Mesodermal cell (in vitro differentiated cells): ENCODE data around the gene ATP5F1D.

Source experiments
- H3K27ac ChIP-seq: 2 replicates; pipeline ENCODE4 v1.7.0; 2013; ENCODE audit warnings: mild to moderate bottlenecking, low read depth, low read length, moderate library complexity; ENCODE audit not compliant: severe bottlenecking
- H3K36me3 ChIP-seq: 2 replicates; pipeline ENCODE4 v1.7.1; 2013; ENCODE audit warnings: mild to moderate bottlenecking, low read length, moderate library complexity; ENCODE audit not compliant: control insufficient read depth, insufficient read depth
- H3K4me1 ChIP-seq: one replicate; pipeline ENCODE4 v1.7.1; 2013; ENCODE audit warnings: mild to moderate bottlenecking, low read length; ENCODE audit not compliant: insufficient read depth, control insufficient read depth, poor library complexity, severe bottlenecking
- H3K4me3 ChIP-seq: 2 replicates; pipeline ENCODE4 v1.7.0; 2013; ENCODE audit warnings: low read length, control low read depth, mild to moderate bottlenecking; ENCODE audit not compliant: insufficient read depth, poor library complexity, severe bottlenecking; ENCODE audit errors: extremely low read depth
- H3K9me3 ChIP-seq: 2 replicates; pipeline ENCODE4 v1.7.1; 2013; ENCODE audit warnings: mild to moderate bottlenecking, low read length, moderate library complexity; ENCODE audit not compliant: control insufficient read depth
- WGBS, 2 experiments: methylation state at CpG; one replicate each; pipeline ENCODE4 v1.1.5; 2013; ENCODE audit warnings: missing lambda C conversion rate in 2 of 2; ENCODE audit not compliant: insufficient coverage in 2 of 2; 5-methylcytosine and 5-hydroxymethylcytosine counted together

The ATP5F1D gene

GRCh38 chr19:1282588-1283206, 41.1 kb downstream of the ATP5F1D start:
- WGBS, 2 experiments = 87 to 88% methylated on average over 18 of the region's 18 CpGs
- Histone ChIP-seq H3K27ac (no peak overlapping the region), H3K4me1 (peaks cover 7% of the 10 kb centered on the region), H3K4me3 (no peak overlapping the region), H3K9me3 (no peaks in the 10 kb centered on the region), H3K36me3 (peaks cover 10% of the 10 kb centered on the region)

DNA sequence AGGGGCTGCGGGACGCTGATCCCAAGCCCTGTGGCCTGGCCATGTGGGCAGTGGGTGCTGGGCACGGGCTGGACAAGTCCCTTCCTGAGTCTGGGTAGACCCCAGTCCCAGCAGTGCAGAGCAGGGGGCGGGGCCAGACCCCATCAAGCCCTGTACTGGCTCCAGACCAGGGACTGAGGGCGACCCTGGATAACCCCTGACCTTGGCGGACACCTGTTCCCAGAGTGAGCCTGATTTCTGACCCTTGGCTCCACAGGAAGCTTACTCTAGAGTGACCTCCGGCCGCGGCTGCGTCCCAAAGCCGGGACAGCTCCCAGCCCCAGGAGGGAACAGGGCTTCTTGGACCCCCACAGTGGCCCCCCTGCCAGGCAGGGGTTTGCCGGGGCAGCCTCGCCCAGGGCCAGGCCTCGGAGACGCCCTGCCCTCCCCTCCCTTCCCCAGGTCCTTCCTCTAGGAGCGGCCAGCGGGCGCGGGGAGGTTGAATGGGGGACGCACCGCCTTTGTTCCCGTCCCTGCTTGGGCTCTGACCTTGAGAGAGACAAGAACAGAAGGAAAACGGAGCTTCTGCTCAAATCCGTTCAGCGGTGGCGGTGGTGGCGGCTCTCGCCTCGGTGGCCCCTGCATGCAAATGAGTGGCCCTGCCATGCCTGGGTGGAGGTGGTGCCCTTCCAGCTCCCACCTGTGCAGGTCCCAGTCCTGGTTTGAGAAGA, 41.8 kb downstream of the ATP5F1D start:
- whole genome bisulfite sequencing, 2 experiments = 78 to 80% methylated on average over 23 to 28 of the region's 29 CpGs
- H3K27ac ChIP-seq = no peak overlapping the region
- H3K9me3 ChIP-seq = no peaks in the 10 kb centered on the region
- peaks cover 7% of the 10 kb centered on the region for H3K36me3 ChIP-seq
- H3K4me1 ChIP-seq = peaks cover 7% of the 10 kb centered on the region
- no peak overlapping the region for H3K4me3 ChIP-seq

GRCh38 chr19:1283917-1284292, 42.4 kb downstream of the ATP5F1D start:
- H3K4me1 ChIP-seq = peaks cover 7% of the 10 kb centered on the region
- peaks cover 3% of the 10 kb centered on the region for H3K36me3 ChIP-seq
- no peaks in the 10 kb centered on the region for H3K9me3 ChIP-seq
- no peak overlapping the region for H3K27ac ChIP-seq
- no peak overlapping the region for H3K4me3 ChIP-seq
- 84 to 93% methylated on average over 6 to 12 of the region's 12 CpGs for WGBS, 2 experiments

DNA sequence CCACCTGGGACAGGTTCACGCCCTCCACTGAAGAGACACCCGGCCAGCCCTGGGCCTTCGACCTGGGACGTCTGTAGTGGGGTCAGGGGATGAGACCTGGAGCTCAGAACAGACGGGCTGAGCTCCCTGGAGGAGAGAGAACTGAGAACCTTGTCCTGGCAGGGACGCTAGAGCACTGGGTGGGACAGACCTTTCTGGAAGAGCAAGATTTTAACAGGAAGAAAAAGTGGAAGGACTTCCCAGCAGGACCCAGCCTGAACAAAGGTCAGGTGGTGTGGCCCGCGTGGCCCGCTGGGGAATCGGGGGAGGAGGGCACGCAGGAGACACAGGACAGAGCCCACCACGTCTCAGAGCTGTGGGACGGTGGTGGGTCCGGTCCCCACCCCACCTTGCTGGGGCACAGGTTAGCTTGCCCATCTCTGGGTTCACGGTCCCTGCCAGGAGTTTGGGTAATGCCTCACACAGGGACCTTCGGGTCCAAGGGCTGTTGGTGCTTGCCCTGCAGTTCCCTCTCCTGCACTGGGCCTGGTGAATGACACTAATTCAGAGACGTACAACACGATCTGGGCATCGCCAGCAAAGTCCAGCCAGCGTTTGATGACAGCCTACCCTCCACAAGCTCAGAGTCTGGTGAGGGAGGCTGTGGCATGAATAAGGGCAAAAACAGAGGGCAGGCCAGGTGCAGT, 42.9 kb downstream of the ATP5F1D start:
- Histone ChIP-seq H3K9me3 (no peaks in the 10 kb centered on the region), H3K4me1 (peaks cover 7% of the 10 kb centered on the region), H3K36me3 (no peaks in the 10 kb centered on the region), H3K27ac (no peak overlapping the region), H3K4me3 (no peak overlapping the region)
- WGBS, 2 experiments = 87 to 91% methylated on average over 20 of the region's 20 CpGs

DNA sequence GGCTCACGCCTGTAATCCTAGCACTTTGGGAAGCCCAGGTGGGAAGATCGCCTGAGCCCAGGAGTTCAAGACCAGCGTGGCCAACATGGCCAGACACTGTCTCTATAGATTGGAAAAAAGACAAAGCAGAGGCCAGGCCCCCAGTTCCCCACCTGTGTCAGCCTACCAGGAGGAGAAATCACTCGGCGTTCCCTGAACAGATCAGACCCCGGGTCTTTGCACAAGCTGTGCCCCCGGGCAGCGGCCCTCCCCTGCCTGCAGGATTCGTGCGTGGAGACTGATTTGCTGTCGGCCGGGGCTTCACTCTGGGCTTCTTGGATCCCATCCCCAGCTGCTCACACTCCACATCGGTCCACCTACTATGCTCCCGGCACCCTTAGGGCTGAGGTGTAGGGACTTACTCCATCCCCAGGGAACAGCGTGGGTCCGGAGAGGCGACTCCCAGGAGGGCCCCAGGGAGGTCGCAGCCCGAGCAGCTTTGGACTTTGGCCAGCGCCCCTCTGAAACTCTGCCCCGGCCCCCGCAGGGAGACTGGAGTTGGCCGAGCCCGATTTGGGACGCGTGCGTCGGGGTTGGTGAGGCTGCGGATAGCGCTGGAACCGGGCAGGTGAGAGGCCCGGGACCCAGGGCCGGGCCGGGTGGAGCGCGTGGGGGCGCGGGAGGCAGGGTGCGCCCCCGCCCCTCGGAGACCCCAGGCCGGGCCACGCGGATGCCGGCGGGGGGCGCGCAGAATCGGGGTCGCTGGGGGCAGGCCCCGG, 43.6 kb downstream of the ATP5F1D start:
- Histone ChIP-seq H3K4me3 (peak overlapping the region; percentile 16), H3K9me3 (no peaks in the 10 kb centered on the region), H3K4me1 (peaks cover 7% of the 10 kb centered on the region), H3K27ac (no peak overlapping the region), H3K36me3 (no peaks in the 10 kb centered on the region)
- WGBS, 2 experiments = 29 to 31% methylated on average over 30 to 45 of the region's 51 CpGs

DNA sequence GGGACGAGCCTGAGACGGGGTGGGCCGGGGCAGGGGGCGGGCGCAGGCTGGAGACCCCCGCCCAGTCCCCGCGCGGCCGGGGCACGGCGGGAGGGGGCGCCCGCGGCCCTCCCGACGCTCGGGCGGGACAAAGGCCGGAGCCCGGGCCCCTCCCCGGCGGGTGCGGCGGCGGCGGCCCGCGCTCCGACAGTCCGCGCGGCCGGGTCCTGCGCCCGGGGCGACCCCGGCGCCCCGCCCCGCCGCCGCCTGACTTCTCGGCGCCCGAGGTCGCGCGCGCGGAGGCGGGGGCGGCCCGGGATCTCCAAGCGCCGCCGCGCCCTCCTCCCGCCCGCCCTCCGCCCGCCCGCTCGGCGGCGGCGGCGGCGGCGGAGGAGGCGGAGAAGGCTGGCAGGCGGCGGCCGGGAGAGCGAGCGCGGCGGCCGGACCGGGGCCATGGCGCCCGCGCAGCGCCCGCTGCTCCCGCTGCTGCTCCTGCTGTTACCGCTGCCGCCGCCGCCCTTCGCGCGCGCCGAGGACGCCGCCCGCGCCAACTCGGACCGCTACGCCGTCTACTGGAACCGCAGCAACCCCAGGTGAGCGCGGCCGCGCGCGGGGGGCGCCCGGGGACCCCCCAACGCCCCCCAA, 44.3 kb downstream of the ATP5F1D start, which contains the start of gene EFNA2:
TSS of gene EFNA2 (plus strand) at position 137 of the 624 bp plus-strand sequence. CDS start at position 433, 296 bp downstream.
- H3K36me3 ChIP-seq = no peaks in the 10 kb centered on the region
- no peak within 1 kb of the TSS for H3K27ac ChIP-seq
- WGBS, 2 experiments = 0% methylated on average over 52 to 59 of the region's 113 CpGs
- H3K4me3 ChIP-seq = peak within 1 kb of the TSS; percentile 58
- peaks cover 7% of the 10 kb centered on the region for H3K4me1 ChIP-seq
- no peaks in the 10 kb centered on the region for H3K9me3 ChIP-seq

- Histone ChIP-seq H3K9me3 (no peaks in the 10 kb centered on the region), H3K4me3 (peak overlapping the region; percentile 58), H3K36me3 (no peaks in the 10 kb centered on the region), H3K27ac (no peak overlapping the region), H3K4me1 (peaks cover 7% of the 10 kb centered on the region)
- WGBS, 2 experiments = 48 to 53% methylated on average over 33 to 35 of the region's 38 CpGs
These were observed 45.2 kb downstream of the ATP5F1D start for GRCh38 chr19:1286487-1287353.

GRCh38 chr19:1287354-1288225, 46.0 kb downstream of the ATP5F1D start:
- H3K27ac ChIP-seq = no peak overlapping the region
- H3K4me1 ChIP-seq = peaks cover 7% of the 10 kb centered on the region
- H3K4me3 ChIP-seq = peak overlapping the region; percentile 58
- H3K36me3 ChIP-seq = no peaks in the 10 kb centered on the region
- WGBS, 2 experiments = 55 to 56% methylated on average over 46 of the region's 55 CpGs
- no peaks in the 10 kb centered on the region for H3K9me3 ChIP-seq

DNA sequence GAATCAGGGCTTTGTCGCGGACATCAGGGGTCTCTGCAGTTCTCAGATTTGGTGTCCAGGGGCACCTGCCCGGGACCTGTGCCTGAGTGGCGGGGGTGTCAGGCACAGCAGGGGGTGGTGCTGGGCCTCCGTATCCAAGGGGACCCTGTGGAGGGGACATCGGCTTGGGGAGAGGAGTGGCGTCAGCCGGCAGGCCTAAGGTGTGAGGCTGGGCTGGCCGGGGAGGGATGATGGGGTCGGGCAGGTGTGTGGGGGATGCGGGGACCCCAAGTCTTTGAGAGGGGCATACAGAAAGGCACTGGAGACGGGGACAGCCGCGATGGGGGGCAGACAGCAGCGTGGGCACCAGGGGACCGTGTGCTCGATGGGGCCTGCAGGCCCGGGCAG, 46.7 kb downstream of the ATP5F1D start:
- Histone ChIP-seq H3K4me3 (no peak overlapping the region), H3K36me3 (no peaks in the 10 kb centered on the region), H3K4me1 (peaks cover 7% of the 10 kb centered on the region), H3K9me3 (no peaks in the 10 kb centered on the region), H3K27ac (no peak overlapping the region)
- WGBS, 2 experiments = 93 to 94% methylated on average over 14 to 15 of the region's 18 CpGs
